Brain microvascular endothelial cell (primary cell): ENCODE results near the gene DNAJC7.

ENCODE experiments used
- DNase-seq: peaks from one replicate; pipeline ENCODE4 v3.0.0-alpha.2; 2020
- H3K27ac ChIP-seq: fragments of 250-450 bp; sonication (Bioruptor Pico); 2 replicates; pipeline ENCODE4 v1.5.1; 2020; ENCODE audit warnings: mild to moderate bottlenecking, moderate library complexity
- H3K27me3 ChIP-seq: fragments of 250-450 bp; sonication (Bioruptor Pico); replicated peaks from 2 replicates; pipeline ENCODE4 v1.5.1; 2020; ENCODE audit warnings: mild to moderate bottlenecking
- H3K36me3 ChIP-seq: fragments of 250-450 bp; sonication (Bioruptor Pico); replicated peaks from 2 replicates; pipeline ENCODE4 v1.5.1; 2020; ENCODE audit warnings: mild to moderate bottlenecking
- H3K4me3 ChIP-seq: 2 replicates; pipeline ENCODE4 v1.5.1; 2011; ENCODE audit warnings: low read depth, mild to moderate bottlenecking, control low read depth, low read length, moderate library complexity
- in situ Hi-C: cut with HindIII; loops from 2 replicates; pipeline ENCODE4 v1.10.0; 2017; ENCODE audit warnings: low sequenced_read_pairs, low pct_ligation_motif_present
- TF ChIP-seq, protein P1 (sequence below): IDR thresholded peaks from 2 replicates; pipeline ENCODE4 v1.5.1; 2011; ENCODE audit warnings: low read depth, mild to moderate bottlenecking, moderate library complexity, low read length, control low read depth, inconsistent platforms; ENCODE audit errors: missing control alignments

Gene DNAJC7

DNA sequence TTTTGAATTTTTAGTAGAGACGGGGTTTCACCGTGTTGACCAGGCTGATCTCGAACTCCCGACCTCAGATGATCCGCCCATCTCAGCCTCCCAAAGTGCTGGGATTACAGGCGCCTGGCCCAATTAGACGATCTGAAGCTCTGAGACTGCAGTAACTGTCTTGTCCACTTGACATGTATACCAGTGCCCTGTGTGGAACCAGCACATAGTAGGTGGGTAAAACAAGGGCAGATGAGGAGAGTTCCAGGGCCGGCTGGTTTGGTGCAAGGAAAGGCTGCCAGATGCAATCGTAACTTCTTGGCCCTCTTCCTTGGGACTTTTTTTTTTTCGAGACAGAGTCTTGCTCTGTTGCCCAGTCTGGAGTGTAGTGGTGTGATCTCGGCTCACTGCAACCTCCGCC, 30.1 kb upstream of the DNAJC7 start:
- Histone ChIP-seq H3K27ac (no peak overlapping the region), H3K4me3 (no peak overlapping the region), H3K27me3 (peaks cover 15% of the 10 kb centered on the region), H3K36me3 (no peaks in the 10 kb centered on the region)
- TF ChIP-seq, protein P1, sequence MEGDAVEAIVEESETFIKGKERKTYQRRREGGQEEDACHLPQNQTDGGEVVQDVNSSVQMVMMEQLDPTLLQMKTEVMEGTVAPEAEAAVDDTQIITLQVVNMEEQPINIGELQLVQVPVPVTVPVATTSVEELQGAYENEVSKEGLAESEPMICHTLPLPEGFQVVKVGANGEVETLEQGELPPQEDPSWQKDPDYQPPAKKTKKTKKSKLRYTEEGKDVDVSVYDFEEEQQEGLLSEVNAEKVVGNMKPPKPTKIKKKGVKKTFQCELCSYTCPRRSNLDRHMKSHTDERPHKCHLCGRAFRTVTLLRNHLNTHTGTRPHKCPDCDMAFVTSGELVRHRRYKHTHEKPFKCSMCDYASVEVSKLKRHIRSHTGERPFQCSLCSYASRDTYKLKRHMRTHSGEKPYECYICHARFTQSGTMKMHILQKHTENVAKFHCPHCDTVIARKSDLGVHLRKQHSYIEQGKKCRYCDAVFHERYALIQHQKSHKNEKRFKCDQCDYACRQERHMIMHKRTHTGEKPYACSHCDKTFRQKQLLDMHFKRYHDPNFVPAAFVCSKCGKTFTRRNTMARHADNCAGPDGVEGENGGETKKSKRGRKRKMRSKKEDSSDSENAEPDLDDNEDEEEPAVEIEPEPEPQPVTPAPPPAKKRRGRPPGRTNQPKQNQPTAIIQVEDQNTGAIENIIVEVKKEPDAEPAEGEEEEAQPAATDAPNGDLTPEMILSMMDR: no peak
- no peak for DNase-seq
- in situ Hi-C loops: no loop called here

GRCh38 chr17:42045719-42046118, 28.5 kb upstream of the DNAJC7 start:
- in situ Hi-C loops: no loop called here
- no peak overlapping the region for H3K27ac ChIP-seq
- TF ChIP-seq, protein P1: no peak
- no peaks in the 10 kb centered on the region for H3K36me3 ChIP-seq
- no peak for DNase-seq
- no peak overlapping the region for H3K4me3 ChIP-seq
- peaks cover 8% of the 10 kb centered on the region for H3K27me3 ChIP-seq

DNA sequence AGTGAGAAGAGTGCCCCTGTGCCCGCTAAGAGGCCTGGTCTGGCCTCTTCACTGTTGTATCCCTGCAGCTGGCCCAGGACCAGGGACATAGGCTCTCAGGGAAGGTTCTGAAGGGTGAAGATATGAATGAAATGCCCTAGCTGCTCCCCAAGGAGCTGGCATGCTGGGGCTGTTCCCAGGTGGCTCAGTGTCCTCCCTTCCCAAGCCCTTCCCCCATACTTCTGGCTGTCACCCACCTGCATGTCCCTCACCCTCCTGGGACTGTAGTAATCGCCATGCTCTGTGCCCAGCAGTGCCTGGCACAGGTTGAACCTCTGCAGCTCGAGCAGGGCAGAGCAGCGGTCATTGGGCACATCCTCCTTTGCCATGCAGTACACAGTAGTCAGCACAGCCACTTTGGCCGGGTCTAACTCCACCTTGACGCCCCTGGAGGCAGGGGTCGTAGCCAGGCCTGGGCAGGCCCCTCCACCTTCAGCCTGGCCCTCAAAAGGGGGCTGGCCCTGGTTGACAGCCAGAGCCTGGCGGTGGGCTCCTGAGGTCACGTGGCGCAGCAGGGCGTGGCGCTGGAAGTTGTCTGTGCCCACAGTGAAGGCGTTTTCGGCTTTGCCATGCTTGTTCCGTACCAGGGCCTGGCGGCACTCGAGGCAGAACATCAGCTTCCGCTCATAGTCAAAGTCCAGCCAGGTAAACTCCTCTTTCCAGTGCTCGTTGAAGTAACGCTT, 25.5 kb upstream of the DNAJC7 start:
- in situ Hi-C loops: no loop called here

DNA sequence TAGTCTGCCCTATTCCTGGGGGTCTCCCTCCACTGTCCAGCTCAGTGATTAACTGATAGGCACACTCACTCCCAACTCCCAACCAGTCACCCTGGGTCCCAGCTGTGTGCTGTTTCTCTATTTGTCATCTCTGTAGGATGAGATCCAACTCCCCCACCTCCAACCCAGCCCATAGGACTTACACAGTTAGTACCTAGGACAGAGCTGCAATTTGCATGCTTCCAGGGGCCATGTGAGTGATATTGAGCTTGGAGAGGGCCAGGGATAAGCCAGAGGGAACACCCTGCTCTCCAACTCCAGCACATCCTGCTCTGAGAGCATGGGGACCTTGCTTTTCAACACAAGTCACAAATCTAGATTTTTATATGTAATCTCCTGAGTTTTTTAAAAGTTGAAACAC, 24.4 kb upstream of the DNAJC7 start:
- Histone ChIP-seq H3K27ac (no peak overlapping the region), H3K27me3 (no peaks in the 10 kb centered on the region), H3K4me3 (no peak overlapping the region), H3K36me3 (no peaks in the 10 kb centered on the region)
- in situ Hi-C loops: no loop called here
- DNase-seq: no peak
- TF ChIP-seq, protein P1: no peak

More for the DNA sequence above, 25.5 kb upstream of the DNAJC7 start:
- no peaks in the 10 kb centered on the region for H3K36me3 ChIP-seq
- no peaks in the 10 kb centered on the region for H3K27me3 ChIP-seq
- no peak for DNase-seq
- no peak overlapping the region for H3K4me3 ChIP-seq
- no peak overlapping the region for H3K27ac ChIP-seq
- TF ChIP-seq, protein P1: no peak

DNA sequence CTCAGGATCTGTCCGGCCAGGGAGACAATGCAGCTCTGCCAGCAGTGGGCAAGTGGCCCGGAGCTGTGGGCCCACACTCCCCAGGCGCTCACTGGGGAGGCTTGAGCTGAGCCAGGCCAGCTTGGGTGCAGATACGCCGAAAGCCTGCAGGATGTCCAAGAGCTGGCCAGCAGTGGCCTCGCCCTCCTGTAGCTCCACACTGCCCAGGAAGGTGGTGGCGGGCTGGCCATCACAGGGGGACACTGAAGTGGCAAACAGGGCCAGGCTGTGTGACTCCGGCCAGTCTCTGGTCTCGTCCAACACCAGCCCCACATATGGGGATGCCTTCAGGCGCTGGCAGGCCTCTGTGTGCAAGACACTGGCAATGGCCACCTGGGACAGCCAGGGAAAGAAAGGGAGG, 23.6 kb upstream of the DNAJC7 start:
- in situ Hi-C loops: no loop called here
- no peak for DNase-seq
- H3K27ac ChIP-seq: no peak overlapping the region
- no peaks in the 10 kb centered on the region for H3K27me3 ChIP-seq
- no peaks in the 10 kb centered on the region for H3K36me3 ChIP-seq
- no peak overlapping the region for H3K4me3 ChIP-seq
- TF ChIP-seq, protein P1: no peak
